GM15510 (cell line): ENCODE results near the gene CDK14.

ENCODE experiments used
- POLR2A ChIP-seq: IDR thresholded peaks from 3 replicates; pipeline ENCODE4 v1.6.1; 2011; ENCODE audit warnings: borderline replicate concordance; ENCODE audit not compliant: insufficient read length; ENCODE audit errors: extremely low read depth

CDK14 gene

DNA sequence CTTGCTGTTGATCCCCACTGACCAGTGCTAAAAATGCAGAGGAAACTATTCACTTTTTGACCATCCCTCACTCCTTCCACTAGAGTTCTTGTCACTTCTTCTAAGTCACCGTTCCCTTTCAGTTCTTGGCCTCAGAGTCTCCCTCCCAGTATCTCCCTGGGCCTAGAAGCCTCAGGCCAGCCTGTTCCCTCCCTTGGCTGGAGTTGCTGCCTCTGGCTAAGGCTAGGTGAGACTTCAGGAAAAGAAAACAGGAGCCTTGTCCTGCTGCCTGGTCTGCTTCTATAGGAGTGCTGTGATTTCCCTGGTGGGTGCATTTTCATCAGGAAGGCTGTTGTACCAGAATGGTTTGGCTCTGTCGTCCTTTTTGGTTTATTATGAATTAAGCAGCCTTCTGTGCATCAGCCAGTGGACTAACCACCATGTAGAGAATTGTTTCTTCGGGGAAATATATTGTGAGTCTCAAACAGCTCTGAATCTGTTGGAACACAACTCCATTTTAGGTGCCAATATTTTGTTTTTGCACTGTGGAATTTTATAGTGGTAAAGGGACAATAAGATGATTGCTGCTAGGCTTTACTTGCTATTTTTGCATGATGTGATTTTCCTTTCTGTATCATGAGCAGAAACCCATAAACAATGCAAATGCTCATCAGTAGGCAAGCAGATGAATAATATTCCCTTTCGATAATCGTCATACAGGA is 434.7 kb downstream of the CDK14 start:
- no peak for TF ChIP-seq POLR2A

- no peak for TF ChIP-seq POLR2A
Observed at GRCh38 chr7:91031757-91032156, 435.6 kb downstream of the CDK14 start.

DNA sequence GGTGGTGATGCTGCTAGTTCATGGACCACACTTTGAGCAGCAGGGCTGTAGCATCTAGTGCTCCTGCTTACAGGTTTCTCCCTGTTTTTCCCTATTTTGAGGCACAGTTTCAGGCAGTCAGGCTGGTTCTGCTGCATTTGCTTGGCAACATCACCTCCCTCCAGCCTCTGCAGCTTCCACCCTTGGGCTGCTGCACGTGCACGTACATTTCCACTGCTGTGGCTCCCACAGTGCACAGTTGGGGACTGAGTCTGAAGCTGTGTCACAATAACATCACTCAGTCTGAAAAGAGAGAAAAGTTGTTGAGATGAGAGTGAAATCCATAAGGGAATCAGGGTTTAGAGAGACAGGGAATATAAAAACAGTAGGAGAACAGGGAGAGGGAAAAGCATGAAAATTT is 437.5 kb downstream of the CDK14 start:
- TF ChIP-seq POLR2A: no peak

DNA sequence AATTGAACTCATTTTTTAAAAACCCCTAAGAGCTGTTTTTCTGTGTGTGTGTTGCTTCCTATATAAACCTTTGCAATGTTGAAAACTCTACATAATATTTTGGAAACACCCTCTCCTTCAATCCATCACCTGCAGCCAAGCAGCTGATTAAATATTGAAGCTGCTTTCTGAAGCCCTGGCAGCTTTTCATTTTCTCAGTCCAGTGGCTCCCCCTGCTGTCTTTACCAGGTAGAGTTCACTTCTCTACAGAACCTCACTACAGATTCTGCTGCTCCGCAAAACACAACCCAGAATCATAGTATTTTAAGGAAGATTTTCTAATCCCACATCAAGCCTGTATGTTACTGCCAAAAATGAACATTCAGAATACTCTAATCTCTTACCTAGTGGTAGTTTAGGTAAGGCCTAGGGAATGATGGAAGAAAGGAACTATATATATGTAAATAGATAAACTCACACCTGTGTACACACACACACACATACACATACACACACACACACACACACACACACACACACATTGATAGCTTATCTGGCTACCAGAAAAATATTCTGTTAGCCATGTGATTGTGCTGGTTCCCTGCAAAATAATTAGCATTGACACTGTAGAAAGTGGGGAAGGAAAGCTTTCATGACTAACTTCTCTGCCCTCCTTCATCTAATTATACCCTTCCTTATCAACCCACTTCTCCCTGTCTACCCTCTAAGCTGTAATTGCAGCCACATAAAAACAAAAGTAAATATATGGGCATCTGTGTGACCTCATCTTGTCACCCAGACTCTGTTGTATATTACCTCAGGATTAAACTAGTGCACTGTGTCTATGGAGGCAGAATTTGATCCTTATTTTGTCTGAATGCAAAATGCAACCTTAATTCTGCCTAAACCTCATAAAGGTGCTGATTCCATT is 438.6 kb downstream of the CDK14 start:
- TF ChIP-seq POLR2A: no peak

DNA sequence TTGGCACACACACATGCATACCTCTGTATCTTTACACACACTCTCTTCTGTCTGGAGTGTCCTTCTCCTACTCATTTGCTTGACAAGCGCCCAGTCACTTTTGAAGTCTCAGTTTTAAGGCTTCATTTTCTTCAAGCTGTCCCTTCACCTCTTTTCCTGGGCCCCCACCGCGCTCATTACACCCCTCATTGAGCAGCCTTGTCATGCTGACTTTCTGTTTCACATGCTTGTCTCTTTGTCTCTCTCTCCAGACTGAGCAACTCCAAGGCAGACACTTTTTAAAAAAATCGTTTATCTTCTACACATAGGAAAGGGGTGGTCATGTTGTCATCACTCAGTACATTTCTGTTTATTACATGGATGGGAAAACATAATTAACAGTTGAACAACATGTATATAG is 442.9 kb downstream of the CDK14 start:
- TF ChIP-seq POLR2A: no peak

GRCh38 chr7:91041141-91041540 is 445.0 kb downstream of the CDK14 start:
- no peak for TF ChIP-seq POLR2A

- no peak for TF ChIP-seq POLR2A
Observed at GRCh38 chr7:91041901-91042484, 445.9 kb downstream of the CDK14 start.

DNA sequence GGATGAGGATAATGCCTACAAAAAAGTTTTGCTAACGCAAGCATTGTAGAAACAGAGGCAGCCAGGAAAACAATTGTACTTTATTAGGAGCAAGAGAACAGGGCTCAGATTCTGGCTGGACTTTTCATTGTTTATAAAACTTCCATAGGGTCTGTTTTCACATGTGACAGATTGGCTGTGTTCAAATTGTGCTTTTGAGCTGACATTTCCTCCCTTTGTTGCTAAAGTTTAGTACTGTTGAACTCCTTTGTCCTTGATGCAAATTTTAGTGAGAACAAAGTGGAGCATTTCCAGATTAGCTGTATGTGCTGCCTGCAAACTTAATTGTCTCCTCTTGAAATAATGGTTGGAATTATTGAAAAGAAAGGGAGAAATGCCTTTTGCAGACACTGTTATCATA is 447.1 kb downstream of the CDK14 start:
- no peak for TF ChIP-seq POLR2A

DNA sequence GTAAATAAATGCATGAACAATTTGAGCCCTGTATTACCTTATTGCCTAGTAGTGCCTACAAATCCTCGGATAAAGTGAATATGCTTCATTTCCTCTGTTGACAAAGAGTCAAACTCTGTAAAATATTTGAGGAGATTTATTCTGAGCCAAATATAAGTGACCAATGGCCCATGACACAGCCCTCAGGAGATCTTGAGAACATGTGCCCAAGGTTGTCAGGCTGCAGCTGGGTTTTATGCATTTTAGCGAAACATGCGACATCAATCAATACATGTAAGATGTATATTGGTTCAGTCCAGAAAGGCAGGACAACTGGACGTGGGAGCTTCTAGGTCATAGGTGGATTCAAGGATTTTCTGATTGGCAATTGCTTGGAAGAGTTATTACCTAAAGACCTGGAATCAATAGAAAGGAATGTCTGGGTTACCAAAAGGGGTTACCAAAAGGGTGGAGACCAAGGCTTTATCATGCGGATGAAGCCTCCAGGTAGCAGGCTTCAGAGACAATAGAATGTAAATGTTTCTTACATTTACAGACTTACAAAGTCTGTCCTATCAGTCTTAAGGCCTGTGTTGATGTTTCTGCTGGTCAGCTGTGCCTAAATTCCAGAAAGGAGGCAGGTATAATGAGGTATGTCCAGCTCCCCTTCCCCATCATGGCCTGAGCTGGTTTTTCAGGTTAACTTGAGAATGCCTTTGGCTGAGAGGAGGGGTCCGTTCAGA is 448.0 kb downstream of the CDK14 start:
- no peak for TF ChIP-seq POLR2A

GRCh38 chr7:91045606-91046005 is 449.5 kb downstream of the CDK14 start:
- no peak for TF ChIP-seq POLR2A

DNA sequence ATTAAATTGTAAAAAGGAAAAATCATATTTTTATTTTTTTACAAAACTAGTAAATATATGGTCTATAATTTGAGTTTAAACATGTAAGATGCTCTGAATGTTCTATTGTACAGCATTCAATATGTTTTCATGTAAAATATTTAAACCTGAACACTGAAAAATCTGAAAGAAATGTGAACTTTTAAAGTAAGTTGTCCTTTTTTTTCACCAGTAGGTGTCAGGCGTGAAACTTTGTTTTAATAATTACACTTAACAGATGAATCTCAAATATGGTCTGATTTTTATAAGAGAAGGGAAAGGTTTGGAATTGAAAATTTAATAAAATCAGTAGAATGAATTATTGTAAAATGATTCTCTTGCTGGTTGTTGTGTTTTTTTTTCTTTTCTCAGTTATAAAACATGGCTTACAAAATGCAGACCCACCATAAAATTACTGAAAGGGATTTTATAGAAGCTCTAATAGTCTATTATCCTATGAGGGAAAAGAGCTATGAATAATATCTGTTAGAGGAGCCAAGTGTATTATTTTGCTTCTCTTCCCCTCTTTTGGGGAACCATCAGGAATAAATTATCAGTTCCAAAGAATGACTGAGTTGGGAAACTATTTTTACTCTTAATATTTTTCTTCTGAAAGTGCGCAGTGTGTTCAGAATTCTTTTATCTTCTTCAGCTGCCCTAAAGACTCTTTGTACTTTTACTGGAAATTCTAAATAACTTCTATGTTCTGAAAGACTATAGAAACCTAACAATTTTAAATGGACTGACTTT is 450.4 kb downstream of the CDK14 start:
- TF ChIP-seq POLR2A: no peak

DNA sequence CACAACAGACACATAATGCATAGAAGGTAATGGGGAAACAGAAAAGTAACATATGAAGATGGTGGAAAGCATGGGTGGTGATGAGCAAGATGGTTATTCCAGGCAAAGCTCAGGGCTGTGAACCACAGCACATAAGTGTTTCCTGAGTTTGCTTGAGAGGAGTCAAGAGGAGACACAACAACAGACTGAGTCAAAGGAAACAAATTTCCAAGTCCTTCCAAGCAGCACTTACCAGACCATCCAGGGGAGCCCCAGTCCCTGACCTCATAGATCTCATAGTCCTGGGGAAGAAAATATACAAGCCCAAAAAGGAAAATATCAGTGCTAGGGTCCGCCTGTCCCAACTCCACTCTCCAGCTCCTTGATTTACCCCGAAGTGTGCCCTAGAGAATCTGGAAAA is 451.5 kb downstream of the CDK14 start:
- no peak for TF ChIP-seq POLR2A

GRCh38 chr7:91050677-91051076 is 454.6 kb downstream of the CDK14 start:
- no peak for TF ChIP-seq POLR2A

- no peak for TF ChIP-seq POLR2A
Observed at GRCh38 chr7:91051966-91052365, 455.8 kb downstream of the CDK14 start.
